Hippocampal formation (tissue), 2 donors: ENCODE data around the gene GNAL.
"Not testable (repeated sequence)": the region's sequence is repeated elsewhere in the genome, so short reads cannot be mapped to it uniquely, and the experiment has no call there.

Experiments used
- DNase-seq, 2 donors: peaks; one replicate each; lab custom pipeline; 2025; lab: John Stamatoyannopoulos, UW

The GNAL gene

DNA sequence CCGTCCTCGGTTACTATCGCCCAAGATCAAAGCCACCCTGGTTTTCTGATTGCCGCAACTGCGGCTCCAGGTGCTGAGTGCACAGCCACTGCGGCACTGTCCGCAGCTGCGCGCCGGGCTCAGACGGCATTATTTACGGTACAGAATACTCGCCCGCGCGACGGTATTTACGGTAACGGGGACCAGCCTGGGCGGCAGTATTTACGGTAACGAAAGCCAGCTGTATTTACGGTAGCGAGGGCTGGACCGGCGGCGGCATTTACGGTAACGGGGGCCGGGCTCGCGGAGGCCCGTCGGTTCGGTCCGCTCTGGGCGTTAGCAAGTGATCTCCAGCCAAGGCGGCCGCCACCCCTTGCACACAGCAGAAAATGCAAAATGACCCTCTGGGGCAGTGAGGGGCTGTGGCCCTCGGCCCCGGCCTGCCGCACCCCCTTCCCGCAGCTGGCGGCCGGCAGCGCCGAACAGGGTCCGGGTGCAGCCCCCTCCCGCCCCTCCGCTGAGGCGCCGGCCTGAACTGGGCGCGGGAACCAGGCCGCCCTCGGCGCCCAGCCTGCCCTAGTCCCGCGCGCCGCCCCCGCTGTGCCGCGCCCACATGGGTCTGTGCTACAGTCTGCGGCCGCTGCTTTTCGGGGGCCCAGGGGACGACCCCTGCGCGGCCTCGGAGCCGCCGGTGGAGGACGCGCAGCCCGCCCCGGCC lies at the start of gene GNAL:
Gene GNAL (plus strand): TSS at position 293 of the 697 bp plus-strand sequence. CDS start 300 bp downstream, at position 593.
- peak; percentile 53 to 70 for DNase-seq

DNA sequence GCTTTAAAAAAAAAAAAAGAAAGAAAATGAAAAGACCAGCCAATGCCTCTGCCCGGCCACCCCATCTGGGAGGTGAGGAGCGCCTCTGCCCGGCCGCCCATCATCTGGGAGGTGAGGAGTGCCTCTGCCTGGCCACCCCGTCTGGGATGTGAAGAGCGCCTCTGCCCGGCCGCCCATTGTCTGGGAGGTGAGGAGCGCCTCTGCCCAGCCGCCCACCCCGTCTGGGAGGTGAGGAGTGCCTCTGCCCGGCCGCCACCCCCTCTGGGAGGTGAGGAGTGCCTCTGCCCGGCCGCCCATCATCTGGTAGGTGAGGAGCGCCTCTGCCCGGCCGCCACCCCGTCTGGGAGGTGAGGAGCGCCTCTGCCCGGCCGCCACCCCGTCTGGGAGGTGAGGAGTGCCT lies 41.8 kb upstream of the GNAL start:
- DNase-seq = not testable (repeated sequence)

DNA sequence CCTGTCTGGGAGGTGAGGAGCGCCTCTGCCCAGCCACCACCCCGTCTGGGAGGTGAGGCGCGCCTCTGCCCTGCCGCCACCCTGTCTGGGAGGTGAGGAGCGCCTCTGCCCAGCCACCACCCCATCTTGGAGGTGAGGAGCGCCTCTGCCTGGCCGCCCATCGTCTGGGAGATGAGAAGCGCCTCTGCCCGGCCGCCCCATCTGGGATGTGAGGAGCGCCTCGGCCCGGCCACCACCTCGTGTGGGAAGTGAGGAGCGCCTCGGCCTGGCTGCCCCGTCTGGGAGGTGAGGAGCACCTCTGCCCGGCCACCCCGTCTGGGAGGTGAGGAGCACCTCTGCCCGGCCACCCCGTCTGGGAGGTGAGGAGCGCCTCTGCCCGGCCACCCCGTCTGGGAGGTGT lies 41.3 kb upstream of the GNAL start:
- DNase-seq = not testable (repeated sequence)

DNA sequence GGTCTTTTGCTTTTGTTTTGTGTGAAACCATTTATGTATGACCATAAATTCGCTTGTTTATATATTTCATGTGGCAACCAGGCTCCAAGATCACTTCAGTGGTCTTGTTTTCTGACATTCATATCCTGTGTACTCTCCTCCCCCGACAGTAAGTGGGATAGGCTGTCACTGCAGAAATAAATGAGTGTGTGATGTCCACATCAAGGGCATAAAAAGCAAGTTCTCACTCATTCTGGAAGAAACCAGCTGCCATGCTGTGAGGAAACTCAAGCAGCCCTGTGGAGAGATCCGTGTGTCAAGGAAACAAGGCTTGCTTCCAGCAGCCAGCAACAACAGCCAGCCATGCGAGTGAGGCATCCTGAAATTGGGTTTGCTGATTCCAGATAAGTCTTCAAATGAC lies 39.2 kb upstream of the GNAL start:
- DNase-seq = no peak

DNA sequence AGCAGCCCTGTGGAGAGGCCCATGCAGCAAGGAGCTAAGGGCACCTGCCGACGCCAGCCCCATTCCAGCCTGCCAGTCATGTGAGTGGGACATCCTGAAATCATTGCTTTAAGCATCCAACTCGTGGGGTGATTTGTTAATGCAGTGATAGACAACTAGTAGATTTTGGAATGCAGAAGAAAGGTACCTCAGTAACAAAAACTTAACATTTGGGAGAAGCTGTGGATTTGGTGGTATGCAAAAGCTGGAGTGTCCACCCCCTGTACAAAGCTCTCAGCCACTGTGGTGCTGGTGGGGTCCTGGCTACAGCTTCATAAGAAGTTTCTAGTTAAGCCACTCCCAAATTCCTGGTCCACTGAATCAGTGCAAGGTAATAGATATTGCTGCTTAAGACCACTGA lies 37.2 kb upstream of the GNAL start:
- no peak for DNase-seq

DNA sequence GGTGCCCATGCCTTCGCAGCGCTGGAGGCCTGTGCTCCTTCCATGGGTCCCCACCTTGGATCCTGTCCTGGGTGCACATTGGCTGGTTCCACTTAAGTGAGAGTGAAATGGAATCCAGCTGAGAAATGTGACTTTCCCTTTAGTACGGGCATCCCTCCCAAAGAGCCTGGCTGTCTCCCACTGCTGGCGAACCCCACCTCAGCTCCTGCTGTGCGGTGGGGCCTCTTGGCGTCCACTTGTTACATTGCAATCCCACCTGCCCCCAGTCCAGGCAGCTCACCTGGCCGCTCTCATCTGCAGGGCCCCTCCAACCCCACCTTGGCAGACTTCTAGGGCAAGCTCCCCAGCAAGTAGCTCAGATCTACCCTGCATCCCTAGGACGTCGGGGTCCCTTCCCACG lies 35.5 kb upstream of the GNAL start:
- DNase-seq = no peak

DNA sequence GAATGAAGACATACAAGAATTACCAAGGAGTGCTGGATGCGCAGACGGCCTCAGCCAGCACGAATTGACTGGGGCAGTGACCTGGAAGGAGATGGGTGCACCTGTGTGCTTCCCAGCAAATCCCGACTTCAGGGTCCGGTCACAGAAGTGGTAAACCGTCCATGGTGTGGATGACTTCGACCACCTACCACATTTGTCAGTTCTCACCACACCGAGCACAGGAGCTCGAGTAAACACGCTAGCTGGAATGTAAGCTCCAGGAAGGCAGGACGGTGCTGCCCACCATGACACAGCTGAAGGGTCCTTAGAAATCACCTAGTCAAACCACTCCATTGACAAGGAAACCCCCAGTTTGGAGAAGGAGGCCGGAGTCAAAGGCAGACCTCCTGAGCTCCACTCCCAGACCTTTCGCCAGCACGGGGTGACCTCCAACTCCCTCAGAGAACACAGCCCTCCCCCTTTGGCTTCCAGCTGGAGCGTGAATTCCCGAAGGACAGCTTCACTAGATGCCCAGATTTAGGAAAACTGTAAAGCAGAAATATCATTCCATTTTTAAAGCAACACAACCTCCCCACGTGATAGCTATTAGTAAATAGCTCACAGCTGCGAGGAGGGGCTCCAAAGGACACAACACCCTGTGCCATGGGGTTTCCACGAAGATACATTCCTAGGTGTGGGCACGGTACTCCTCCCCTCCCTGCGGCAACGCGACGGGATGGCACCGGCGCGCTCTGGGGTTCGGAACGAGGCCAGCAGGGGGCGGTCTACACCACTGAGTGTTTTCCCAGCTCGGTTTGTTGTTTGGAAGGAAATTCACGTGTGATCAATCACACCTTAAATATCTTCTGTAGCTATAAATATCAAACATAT lies 34.1 kb upstream of the GNAL start:
- DNase-seq = peak; percentile 1 to 11

DNA sequence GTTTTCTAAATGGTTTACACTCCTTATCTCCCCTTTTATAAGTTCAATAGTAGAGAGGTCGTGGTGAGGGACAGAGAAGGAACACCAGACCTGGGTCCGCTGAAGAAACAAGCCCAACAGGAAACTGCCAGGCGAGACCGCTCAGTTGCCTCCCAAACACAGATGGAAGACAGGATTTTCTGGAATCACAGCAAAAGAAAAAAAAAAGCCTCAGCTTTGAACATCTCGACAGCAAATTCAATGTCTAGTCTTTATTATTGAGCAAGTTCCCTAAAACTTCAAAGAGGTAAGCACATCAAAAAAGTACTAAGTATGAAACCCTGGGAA lies 33.5 kb upstream of the GNAL start:
- no peak for DNase-seq

DNA sequence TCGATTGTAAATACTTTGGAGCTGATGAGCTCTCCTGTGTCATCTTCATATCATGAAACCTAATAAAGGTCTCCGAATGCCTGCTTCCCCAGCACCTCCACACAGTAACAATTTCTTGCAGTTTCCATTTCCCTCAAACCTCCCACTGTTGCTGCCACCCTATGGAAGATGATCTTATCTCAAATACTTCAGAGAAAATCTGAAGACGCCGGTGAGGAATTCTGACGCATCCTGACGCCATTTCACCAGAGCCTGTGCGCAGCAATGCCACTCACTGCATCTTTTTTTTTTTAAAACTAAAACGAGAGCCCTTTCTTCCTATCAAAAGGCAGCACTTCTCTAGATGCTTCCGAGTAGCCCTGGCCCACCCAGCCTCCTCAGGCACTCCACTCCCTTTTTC lies 31.9 kb upstream of the GNAL start:
- no peak for DNase-seq

DNA sequence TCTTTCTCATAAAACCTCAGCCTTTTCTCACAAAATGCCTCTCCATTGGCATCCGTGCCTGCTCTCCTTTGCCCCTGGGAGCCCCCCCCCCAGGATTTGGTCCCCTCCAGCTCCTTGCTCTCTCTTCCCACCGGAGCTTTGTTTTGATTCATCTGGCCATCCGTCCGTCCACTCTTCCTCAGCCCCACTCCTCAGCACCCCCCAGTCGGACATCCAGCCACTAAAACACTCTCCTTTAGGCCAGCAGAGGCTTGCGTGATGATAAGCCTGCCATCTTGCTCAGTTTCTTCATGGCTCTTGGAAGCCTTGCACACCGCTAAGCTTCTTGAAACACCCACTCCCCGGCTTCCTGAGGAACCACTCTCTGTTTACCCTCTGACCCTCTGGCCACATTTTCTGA lies 31.5 kb upstream of the GNAL start:
- no peak for DNase-seq

DNA sequence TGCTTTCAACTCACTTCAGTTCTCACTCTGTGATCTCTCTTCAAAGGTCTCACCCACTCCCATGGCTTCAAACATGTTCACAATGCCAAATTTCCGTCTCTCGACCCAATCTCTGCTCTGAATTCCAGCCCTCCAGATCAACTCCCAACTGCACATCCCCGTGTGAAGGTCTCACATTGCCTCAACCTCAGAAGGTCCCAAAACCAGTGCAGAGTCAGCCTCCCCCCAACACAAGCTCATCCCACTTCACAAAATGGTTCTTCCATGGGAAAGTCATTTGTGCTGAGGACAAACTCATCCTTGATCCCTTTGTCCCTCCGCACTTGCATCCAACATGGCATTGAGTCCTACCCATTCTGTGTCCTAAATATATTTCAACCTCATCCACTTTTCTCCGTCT lies 31.0 kb upstream of the GNAL start:
- DNase-seq = no peak

DNA sequence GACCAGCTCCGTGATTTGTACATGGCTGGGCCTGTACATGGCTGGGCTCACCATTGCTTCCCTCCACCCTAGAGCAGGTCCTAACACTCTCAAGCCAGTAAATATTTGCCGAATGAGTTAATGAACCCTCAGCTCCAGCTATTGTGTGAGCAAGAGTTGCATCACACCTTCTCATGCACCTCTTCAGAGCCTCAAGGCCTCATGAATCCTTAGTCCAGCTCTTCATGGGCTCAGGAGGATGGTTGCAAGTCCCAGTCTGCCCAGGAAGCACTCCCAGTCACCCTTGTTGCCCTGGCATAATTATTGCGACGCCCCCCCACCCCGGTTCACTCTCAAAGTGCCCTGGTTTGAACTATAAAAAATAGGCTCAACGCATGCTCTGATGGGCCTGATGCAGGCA lies 30.1 kb upstream of the GNAL start:
- no peak for DNase-seq

DNA sequence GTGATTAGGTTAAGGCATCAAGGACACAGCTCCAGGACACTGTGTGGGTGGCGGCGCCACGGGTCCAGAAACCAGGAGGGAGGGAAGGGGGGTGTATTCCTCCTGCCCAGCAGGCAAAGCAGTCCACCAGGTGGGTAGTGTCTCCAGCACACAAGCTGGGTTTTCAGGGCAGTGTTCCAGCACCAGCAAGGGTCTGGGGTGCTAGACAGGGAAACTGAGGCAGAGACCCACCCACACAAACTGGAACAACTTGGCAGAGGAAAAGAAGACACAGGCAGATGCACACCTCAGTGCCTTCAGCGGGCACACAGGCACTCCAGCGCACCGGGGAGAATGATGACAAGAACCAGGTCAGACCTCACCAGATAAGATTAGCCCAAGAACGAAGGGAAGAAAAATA lies 28.4 kb upstream of the GNAL start:
- no peak for DNase-seq

DNA sequence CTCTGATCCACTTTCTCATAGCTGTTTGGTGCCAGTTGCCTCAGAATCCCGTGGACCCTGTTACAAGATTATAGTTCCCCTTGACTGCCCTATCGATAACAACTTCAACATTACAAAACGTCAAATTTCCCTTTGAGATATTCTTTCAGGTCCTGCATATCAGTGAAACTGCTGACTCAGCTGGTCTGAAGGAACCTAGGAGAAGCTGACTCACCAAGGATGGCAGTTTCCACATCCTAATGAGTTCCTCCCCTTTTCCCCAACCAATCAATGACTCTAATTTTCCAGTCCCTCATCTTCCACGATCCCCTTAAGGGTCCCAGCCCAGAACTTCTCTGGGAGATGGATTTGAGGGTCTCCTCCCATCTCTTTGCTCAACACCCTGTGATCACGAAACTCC lies 27.6 kb upstream of the GNAL start:
- no peak for DNase-seq

DNA sequence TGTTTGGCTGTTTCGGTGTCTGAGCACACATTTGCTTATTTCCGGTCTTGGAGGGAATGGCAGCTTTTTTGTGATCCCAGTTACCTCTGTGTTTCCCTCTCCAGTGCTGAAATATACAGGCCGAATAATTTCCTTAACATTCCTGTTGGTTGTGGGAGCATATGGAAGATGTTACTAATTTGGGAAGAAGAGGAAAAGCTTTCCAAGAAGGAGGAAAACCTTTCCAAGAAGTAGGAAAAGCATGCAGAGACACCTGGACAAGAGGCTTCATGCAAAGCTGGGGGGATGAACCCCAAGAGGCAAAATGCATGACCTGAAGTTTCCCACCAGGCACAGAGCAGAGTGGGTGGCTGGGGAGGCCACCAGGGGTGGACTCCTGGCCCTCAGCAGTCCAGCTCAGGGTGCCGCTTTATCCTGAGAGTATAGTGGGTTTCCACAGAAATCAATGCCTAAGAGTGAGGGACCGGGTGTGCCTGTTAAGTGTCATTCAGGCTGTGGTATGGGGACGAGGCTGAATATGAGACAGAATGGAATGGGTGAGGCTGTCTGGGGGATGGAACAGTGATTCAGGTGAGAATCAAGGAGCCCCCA lies 25.5 kb upstream of the GNAL start:
- DNase-seq = no peak

DNA sequence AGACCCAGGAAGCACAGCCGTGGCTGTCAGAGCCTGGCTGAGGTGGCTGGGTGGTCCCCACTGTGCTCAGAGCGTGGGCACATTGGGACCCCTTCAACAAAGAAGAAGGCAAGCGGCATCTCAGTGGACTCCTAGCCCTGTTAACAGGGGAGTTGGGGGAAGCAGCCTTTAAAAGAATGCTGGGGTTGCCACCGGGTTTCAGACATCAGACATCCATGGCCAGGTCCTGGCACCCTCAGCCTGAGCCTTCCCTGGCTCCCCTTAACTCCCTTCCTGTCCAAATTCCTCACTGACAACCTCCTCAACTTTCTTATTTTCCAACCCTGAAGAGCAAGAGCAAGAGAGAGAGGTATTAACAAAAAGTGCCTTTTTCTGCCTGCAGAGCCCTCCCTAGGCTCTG lies 24.8 kb upstream of the GNAL start:
- no peak for DNase-seq

DNA sequence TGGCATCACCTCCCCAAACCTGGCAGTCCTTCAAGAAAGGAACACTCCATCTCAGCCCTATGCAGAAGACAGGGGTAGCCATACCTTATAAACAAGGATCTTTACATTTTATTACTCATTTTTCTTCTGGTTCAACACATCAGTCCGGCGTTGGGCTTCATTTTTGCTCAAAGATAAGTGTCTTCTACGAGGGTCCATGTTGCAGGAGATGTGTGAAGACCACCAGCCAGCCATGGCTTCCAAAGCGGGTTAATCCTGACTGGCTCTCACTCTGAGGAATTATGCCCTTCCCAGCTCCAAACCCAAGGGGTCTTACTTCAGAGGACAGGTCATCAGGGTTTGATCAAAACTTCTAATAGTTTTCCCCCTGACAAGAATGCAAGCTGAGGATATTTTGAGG lies 23.9 kb upstream of the GNAL start:
- DNase-seq = no peak

DNA sequence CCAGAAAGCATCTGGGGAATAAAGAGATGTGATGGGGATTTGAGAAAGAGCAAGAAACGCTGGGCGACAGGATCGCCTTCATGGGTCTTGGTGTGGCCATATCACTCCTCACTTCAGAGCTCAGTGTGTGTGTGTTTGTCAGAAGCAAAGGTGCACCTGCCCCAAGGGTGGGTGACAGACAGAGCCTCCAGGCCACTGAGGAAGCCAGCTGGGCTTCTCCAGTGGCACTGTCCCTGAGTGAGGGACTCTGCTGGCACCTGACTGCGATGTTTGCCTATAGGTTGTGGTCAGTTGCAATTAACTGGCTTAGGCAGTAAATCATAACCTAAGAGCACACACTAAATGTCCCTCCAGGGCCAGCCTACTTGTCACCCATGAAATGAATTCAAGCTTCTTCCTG lies 23.5 kb upstream of the GNAL start:
- DNase-seq = no peak

DNA sequence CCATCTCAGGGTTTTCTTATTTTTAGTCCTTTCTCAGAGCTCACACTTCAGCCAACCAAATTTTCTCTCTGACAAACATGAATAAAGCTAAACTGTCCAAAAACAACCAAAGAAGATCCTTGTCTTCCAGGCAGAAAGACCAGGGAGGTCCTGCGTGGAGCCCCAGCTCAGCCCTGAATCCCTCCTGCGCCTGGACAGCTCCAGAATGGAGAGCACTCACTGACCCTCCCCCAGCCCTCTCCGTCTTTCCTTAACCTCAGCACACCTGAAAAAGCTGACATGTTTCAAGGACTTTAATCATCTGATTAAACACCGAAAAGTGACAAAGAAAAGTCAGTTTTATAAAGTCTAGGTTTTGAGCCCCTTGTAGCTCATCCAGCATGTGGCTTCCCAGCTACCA lies 22.9 kb upstream of the GNAL start:
- no peak for DNase-seq

DNA sequence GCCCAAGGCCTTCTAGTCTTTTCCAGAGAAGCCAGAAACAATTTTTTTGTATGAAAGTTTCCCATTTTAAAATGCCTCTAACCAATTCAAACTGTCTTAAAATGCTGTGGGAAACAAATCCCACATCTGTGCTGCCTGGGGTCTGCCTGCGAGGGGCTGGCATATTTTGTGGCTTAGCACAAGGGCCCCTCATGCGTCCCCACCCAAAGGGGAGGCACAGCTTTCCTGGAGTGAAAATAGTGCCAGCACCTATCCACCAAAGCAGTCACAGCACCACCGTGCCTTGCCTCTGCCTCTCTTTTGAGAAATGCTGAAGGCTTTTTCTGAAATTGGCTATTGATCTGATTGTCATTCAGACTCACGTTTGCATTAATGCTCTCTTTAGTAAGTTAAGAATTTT lies 22.2 kb upstream of the GNAL start:
- DNase-seq = no peak

DNA sequence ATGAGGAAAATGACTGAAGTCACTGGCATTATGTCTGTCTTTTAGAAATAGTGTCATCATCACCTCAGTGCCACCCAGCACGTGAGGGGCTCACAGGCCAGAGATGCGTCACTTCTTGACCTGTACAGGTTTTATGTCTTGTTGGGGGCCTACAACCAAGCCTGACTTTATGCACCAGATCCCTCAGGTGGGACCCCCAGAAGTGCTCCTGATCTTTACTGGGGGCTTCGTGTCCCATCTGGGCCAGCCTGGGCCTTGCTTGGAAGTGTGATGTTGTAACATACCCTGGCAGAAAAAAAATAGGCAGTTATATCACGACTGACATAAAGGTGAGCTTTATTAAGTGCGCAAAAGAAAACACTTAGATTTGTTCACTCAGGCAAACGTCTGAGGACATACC lies 21.5 kb upstream of the GNAL start:
- DNase-seq = no peak

DNA sequence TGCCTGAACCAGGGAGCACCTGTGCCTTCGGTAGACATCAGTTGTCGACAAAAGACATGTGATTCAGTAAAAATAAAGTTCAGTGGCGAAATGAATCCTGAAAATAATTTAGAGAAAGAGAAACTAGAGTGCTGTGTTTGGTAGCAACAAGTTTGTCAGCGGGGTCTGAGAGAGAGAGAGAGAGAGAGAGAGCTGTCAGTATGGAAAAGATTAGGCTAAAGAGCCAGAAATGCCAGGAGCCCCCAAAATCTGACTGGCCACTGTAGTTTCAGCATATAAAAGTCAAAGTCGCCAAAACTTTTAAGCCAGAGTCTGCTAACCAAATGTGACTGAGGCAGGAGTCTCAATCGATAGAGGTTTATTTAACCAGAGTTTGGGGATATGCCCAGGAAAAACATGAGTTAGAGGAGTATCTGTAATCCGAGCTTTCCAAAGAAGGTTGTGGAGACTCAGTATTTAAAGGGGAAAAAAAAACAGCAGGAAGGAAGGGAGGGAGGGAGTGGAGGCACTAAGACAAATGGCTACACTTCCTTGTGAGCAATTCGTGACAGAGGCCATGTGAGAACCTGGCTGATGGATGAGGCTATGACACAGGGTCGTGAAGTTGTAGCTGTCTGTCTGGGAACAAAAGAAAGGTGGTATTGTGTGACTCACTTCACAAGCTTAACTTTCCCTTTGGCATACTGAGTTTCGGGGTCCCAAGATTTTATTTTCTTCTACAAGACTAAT lies 20.5 kb upstream of the GNAL start:
- DNase-seq = no peak
